ENCODE measurements around the gene NUDT3.
"Not testable (repeated sequence)": the region's sequence is repeated elsewhere in the genome, so short reads cannot be mapped to it uniquely, and the experiment has no call there.

NUDT3 gene

DNA sequence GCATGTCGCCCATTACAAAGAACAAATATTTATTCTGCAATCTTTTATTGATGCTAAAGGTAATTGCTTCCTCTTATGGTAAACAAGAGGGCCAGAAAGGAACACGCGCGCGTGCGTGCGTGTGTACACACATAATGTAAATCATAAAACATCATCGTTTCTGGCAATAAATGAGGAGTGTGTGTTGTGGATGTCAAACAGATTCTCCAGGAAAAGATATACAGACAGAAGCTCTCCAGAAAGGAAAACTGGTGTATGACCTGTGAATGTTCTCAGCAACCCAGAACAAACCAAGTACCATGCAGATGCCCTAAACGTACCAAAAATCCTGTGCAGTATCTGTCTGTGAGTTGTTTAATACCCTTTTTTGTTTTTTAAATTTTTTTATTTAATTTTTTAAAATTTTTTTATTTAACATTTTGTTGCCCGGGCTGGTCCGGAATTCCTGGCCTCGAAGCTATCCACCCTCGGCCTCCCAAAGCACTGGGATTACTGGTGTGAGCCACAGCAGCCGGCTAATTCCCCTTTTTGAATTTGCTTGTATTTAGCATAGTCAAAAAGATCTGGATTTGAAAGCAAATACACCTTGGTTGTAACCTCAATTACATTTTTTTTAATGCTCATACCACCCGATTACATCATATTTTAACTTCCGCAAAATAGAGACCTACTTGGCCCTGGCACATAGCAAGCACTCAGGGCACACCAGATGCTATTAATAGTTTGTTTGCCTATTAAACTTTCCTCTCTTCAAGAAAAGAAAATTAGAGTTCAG, 909 bp upstream of the NUDT3 start:
- no peak for DNase-seq (ENCODE audit: low read depth)

DNA sequence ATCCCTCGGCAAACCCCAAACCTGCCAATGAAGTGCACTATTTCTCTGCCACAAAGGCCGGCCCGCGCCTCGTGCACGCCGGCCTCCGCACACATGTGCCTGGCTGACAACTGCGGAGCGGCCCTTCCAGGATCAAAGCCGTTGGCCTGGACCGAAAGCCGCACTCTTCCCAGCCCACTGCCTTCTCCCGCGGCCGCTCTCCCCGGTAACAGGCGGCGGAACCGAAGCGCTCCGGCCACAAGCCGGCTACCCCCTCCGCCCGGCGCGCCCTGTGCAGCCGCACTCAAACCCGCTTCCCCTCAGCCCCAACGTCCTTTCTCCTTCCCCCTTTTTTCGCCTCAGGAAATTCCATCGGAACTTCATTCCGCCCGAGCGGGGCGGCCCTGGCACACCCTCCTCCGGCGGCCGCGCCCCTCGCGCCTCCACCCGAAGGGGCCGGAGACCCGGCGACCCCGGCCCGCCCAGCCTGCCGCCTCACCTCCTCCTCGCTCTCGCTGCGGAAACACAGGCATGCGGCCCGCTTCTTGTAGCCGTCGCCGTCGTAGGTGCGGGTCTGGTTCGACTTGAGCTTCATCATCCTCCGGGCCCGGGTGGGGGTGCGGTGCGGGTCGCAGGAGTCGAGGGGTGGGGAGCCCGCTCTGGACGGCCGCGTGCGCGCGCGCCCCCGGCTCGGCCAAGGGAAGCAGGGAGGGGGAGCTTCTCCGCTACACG, 528 bp downstream of the NUDT3 start:
- DNase-seq (ENCODE audit: low read depth), result peak; percentile 22

DNA sequence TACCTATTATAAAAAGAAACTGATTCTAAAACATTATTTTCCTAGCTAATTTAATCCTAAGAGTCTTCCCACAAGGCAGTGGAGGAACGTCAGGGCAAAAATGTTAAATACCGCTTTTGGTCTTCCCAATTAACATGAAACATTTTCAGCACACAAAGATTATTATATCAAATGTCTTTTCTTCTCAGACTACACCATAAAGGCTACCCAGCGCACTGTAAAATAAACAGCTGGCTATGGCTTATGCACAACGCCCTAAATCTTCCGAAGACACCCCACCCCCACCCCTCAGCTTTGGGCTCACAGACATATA, 1.0 kb downstream of the NUDT3 start:
- DNase-seq (ENCODE audit: low read depth), result no peak

DNA sequence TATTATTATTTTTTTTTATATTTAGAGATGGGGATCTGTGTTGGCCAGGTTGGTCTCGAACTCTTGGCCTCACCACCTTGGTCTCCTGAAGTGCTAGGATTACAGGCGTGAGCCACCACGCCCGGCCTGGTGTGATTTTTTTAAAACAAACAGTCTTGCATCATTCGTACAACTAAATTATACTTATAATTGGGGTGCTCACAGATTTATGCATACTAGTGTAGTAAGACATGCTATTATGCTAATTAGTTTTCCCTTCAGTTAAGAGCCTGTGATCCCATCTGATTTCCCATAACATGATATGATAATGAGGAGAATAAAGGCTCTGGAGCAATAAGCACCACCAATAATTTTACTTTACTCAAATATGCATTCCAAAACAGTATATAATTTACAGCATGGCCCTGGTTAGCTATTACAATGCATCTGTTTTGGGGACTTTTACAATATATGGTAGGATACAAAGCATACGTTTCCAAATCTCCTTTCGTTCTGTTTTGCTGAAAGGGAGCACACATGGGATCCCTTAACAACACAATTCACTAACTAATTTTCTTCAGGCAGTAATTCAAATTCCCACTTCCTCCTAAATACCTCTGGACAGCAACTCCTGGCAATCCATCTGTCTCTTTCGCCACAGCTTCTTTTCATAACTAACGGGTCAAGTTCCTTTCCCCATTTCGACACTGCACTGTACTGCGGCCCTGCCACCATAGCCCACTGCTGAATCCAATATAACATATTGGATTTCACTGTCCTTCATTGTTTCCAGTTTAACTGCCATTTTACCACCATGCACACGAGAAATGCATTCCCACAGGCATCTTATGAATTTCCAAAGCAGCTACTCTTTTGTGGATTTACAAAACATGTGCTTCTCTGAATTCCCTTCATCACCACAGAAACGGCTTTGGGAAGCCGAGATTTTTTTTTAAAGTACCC, 1.7 kb downstream of the NUDT3 start:
- DNase-seq (ENCODE audit: low read depth), result no peak

DNA sequence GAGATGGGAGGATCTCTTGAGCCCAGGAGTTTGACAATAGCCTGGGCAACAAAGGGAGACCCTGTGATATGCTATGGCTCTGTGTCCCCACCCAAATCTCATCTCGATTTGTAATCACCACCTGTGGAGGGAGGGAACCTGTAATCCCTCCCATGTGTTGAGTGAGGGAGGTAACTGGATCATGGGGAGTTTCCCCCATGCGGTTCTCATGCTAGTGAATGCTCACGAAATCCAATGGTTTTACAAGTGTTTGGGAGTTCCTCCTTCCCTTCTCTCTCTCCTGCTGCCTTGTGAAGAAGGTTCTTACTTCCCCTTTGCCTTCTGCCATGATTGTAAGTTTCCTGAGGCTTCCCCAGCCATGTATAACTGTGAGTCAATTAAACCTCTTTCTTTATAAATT, 3.4 kb downstream of the NUDT3 start:
- DNase-seq (ENCODE audit: low read depth), result no peak

DNA sequence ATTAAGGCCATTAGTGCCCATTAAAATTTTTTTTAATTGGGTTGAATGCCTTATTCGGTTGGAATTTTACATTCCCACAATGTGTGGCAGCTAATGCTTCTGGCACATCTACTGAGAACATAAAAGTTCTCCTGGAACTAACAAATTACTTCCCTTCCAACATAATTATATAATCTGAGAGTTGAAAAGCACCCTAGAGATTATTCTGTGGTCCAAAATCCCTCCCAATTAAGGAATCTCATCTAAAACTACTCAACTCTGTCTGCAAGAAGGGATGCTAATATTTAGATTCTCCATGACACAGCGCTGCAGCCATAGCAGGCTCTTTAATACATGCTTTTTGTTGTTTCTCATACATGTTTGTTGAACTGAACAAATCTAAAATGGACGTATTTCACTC, 4.0 kb downstream of the NUDT3 start:
- DNase-seq (ENCODE audit: low read depth), result no peak

DNA sequence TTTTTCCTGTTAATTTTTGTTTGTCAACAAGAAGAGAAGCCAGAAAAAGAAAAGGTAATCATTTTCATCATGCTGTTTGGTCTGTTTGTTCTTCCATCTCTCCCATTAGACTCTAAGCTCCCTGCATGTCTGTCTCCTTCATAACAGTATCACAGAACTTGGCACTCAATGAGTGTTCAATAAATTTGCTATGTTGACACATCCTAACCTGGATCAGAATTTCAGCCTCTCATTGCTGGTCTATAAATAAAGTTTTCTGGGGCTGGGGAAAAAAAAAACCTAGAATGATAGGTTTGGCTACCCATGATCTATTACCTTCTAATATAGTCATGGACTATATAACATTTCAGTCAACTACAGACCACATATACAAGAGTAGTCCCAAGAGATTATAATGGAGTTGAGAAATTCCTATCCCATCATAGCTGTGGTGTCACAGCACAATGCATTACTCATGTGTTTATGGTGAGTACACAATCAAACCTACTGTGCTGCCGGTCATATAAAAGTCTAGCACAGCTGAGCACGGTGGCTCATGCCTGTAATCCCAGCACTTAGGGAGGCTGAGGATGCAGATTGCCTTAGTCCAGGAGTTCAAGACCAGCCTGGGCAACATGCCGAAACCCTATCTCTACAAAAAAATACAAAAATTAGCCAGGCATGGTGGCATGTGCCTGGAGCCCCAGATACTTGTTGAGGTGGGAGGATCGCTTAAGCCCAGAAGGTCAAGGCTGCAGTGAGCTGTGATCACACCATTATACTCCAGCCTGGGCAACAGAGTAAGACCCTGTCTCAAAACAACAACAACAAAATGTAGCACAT, 5.9 kb downstream of the NUDT3 start:
- DNase-seq (ENCODE audit: low read depth), result no peak

DNA sequence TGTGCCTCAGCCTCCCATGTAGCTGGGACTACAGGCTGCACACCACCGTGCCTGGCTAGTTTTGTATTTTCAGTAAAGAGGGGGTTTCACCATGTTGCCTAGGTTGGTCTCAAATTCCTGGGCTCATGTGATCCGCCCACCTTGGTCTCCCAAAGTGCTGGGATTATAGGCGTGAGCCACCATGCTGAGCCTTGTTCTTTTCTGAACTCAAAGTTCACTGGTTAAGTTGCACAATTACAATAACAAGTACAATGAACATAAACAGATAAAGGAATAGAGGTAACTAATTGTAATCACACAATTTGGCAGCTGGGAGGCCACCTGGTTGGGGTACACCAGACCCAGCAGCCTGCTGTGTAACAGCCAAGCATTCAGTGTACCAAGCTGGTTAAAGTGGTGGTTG, 6.7 kb downstream of the NUDT3 start:
- no peak for DNase-seq (ENCODE audit: low read depth)

DNA sequence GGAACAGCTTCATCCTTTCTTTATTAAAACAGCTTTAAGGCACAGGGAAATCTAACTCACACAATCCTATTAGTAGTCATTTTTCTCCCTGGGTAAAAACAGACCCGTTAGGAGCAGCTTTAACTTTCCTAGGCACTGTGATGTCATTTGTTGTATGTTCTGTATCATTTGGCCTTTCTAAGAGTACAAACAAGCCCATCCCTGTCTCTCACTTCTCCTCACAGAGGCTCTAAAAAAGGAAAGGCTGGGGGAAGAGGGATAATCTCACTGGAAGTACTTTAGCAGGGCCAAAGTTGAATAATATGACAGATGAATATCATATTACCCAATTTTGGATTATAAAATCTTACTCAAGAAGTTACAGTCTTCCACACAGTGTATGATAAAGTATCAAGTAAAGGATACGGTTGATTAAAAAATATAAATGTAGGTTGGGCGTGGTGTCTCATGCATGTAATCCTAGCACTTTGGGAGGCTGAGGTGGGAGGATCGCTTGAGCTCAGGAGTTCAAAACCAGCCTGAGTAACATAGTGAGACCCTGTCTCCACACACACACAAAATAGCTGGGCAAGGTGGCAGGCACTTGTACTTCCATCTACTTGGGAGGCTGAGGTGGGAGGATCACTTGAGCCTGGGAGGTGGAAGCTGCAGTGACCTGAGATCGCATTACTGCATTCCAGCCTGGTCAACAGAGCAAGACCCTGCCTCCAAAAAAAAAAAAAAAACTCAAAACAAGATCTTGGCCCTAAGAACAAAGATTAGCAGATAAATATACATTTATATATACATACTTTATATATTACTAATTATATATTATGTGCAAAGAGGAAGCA, 7.9 kb downstream of the NUDT3 start:
- no peak for DNase-seq (ENCODE audit: low read depth)

DNA sequence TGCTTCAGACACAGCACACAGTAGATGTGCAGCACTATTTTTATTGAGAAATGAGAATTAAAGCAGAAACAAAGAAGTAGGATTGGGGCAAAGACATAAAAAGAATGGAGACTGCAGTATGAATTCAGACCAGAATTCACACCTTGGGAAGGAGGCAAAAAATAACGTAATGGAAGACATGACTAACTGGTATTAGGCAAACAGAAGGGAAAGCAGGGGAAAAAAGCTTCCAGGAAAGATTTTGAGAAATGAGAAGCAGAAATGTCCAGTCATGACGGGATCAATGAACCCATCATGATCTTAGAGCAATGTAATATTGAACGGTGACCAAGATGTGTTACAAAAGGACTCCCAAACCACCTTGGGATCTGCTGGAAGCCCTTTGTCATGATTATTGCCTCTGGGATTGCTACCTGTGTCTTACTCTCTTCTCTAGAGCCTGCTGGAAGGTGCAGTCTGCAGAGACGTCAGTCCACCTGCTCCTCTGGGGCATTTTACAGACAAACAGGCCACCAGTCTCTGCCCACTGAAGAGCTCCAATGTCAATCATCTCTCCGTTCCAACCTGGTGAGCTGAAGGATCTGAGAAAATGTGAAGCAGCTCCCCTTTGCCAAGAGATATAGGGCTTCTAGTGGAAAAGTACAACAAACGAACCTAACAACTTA, 8.7 kb downstream of the NUDT3 start:
- no peak for DNase-seq (ENCODE audit: low read depth)

DNA sequence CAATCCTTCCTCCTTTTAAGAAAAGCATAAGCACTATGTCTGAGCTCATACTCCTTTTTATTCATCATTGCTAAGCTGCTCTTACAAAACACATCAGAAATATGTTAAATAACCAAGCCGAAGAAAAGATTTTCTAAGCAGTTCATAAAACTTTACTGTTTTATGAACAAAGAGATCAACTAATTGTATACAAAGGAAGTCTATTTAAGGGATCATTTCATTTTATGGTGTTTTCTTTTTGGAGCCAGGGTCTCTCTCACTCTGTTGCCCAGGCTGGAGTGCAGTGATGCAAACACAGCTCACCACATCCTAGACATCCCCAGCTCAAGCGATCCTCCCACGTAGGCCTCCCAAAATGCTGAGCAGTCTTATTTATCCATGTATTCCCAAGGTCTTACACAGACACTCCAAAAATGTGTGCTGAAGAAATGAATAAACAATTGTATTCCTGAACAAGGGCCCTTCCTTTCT, 9.3 kb downstream of the NUDT3 start:
- DNase-seq (ENCODE audit: low read depth), result no peak

DNA sequence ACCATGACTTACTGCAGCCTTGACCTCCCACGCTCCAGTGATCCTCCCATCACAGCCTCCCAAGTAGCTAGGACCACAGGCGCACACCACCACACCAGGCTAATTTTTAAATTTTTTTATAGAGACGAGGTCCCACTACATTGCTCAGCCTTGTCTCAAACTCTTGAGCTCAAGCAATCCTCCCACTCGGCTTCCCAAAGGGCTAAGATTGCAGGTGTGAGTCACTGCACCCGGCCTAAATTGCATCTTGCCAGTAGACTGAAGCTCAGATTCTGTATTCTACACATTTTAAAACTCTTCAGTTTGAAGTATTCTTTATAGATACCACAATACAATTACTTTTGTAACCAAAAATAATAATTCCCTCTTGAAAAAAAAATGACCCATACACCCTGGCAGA, 11.4 kb downstream of the NUDT3 start:
- no peak for DNase-seq (ENCODE audit: low read depth)

DNA sequence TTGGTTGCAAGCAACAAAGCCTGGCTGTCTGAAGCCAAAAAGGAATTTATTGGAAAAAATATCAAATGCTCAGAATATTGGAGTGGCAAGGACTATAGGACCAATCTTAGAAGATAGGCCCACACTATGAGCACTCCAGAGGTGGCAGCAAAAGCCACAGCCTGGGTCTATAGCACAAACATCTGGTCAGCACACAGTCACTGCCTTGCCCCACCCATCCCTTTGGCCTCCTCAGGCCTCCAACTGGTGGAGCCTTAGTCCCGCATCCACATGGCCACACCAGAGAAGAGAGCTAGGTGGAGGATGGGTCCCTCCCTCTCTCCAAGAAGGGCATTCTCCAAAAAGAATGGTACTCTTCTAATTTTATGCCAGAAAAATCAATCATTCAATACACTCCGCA, 14.0 kb downstream of the NUDT3 start:
- no peak for DNase-seq (ENCODE audit: low read depth)

DNA sequence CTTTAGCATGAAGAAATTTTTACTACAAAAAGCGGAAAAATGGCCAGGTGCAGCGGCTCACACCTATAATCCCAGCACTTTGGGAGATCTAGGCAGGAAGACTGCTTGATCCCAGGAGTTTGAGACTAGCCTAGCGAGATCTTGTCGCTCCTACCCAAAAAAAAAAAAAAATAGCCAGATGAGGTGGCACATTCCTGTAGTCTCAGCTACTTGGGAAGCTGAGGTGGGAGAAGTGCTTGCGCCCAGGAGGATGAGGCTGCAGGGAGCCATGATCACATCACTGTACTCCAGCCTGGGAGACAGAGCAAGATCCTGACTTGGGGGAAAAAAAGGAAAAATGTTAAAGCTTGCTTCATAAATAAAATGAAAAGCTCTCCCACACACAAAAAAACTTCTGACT, 14.5 kb downstream of the NUDT3 start:
- DNase-seq (ENCODE audit: low read depth), result no peak

DNA sequence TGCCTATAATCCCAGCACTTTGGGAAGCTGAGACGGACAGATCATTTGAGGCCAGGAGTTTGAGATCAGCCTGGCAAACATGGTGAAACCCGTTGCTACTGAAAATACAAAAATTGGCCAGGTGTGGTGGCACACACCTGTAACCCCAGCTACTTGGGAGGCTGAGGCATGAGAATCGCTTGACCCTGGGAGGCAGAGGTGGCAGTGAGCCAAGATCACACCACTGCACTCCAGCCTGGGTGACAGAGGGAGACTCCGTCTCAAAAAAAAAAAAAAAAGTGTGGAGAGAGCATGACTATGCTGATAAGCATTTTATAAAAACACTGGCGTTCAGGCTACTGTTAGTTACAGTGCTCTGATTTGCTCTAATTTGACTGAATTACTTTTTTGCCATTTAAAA, 14.9 kb downstream of the NUDT3 start:
- not testable (repeated sequence) for DNase-seq (ENCODE audit: low read depth)

DNA sequence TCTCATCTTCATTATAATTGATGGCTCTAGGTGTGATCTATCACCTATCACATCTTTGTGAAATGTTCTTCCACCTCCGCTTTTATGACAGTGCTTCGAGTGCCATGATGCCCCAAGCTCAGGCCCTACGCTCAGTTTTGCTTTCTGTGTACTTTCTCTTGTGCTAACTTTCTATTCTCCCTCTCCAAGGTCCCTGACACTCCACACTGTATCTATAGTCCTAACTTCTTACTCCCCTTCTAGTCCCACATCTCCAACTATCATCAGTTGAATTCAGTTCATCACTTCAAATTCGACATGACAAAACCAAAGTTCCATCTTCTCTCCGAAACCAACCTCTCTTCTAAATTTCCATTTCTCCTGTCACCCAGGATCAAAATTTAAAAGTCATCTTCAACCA, 16.6 kb downstream of the NUDT3 start:
- no peak for DNase-seq (ENCODE audit: low read depth)

DNA sequence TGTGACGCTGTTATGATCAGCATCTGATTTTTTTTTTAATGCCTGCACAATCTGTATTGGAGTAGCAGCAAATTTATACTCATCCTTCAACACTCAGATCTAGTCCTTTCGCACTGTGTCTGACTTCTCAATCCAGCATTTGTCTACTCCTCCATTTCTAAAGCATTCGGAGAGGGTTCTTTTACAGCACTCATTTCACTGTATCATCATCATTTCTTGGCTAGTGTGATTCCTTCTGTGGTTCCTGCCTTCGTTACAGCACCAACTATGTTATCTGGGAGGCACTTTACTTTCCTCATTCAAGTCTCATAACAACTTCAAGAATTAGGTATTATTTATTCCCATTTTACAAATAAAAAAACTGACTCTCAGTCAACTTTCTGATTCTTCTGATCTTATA, 18.0 kb downstream of the NUDT3 start:
- no peak for DNase-seq (ENCODE audit: low read depth)

DNA sequence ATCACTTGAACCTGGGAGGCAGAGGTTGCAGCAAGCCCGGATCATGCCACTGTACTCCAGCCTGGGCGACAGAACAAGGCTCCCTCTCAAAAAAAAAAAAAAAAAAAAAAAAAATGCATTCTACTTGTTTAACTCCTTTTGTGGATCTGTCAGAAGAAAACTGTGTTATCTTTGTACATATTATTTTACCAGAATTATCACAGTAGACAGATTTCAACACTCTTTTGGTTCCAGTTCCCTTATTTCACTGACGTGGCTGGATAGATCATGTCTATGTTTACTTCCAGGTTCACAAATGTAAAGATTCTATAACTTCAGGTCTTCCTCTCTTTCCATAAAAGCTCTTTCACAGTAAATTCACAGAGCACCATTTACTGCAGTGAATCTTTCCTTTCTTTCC, 18.4 kb downstream of the NUDT3 start:
- DNase-seq (ENCODE audit: low read depth), result no peak

DNA sequence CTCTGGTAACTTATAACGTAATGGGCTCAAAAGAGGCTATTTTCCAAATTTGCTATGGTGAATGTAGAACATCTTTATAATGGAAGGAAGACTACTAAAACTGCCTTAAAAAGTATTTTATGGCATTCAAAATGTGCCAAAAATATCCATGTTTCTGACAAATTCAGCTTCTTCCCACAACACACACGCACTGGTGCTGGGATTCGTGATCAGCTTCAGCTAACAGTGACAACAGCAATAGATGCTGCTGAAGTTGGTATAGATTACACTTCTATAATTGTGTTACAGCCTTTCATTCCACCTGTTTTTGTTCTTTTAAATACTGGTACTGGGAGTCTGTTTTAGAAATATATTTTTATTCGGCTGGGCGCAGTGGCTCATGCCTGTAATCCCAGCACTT, 19.0 kb downstream of the NUDT3 start:
- DNase-seq (ENCODE audit: low read depth), result no peak

DNA sequence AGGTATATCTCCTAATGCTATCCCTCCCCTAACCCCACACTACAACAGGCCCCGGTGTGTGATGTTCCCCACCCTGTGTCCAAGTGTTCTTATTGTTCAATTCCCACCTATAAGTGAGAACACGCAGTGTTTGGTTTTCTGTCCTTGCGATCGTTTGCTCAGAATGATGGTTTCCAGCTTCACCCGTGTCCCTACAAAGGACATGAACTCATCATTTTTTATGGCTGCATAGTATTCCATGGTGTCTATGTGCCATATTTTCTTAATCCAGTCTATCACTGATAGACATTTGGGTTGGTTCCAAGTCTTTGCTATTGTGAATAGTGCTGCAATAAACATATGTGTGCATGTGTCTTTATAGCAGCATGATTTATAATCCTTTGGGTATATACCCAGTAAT, 20.6 kb downstream of the NUDT3 start:
- not testable (repeated sequence) for DNase-seq (ENCODE audit: low read depth)
